Activated CD4-positive, alpha-beta T cell treated with anti-CD3 and anti-CD28 coated beads, Interleukin-2, amount 10 ng/mL, durations not matched to agents 24 days and 14 days (primary cell): Measurements from ENCODE around the gene FBXO41. TPM values are rescaled to one million over a fixed set of nuclear protein-coding genes. Genes with fewer than 3 reads are reported as not detected.

Experiments
- DNase-seq: peaks from one replicate; pipeline ENCODE4 v3.0.0; 2022
- H3K27ac Mint-ChIP-seq: one replicate; pipeline ENCODE4 v1.8.0; 2022; ENCODE audit warnings: mild to moderate bottlenecking, mixed read lengths
- H3K27me3 Mint-ChIP-seq: one replicate; pipeline ENCODE4 v1.8.0; 2022; ENCODE audit warnings: mixed read lengths
- H3K36me3 Mint-ChIP-seq: one replicate; pipeline ENCODE4 v1.8.0; 2022; ENCODE audit warnings: low read depth, mild to moderate bottlenecking, mixed read lengths
- H3K4me1 Mint-ChIP-seq: one replicate; pipeline ENCODE4 v1.8.0; 2021; ENCODE audit warnings: mixed read lengths
- H3K4me3 Mint-ChIP-seq: one replicate; pipeline ENCODE4 v1.8.0; 2022; ENCODE audit warnings: mild to moderate bottlenecking, moderate library complexity, mixed read lengths
- H3K9me3 Mint-ChIP-seq: one replicate; pipeline ENCODE4 v1.8.0; 2021; ENCODE audit warnings: mixed read lengths
- intact Hi-C: fragments of 100-400 bp; cut with micrococcal nuclease; formaldehyde crosslinking; loops from one replicate; pipeline ENCODE4 v1.15.1; 2023
- total RNA-seq: library from RNA; stranded (reverse); gene quantifications from 2 replicates; pipeline ENCODE4 v1.2.3, GENCODE V29; 2022

Gene FBXO41
- total RNA-seq, 1 donor from 2014 or later = 33.8 TPM

GRCh38 chr2:73235315-73236028, 48.8 kb downstream of the FBXO41 start:
- DNase-seq = no peak
- H3K27me3 Mint-ChIP-seq = no peaks in the 10 kb centered on the region
- H3K4me3 Mint-ChIP-seq = peak overlapping the region; percentile 94
- peaks cover 35% of the 10 kb centered on the region for H3K36me3 Mint-ChIP-seq
- peaks cover 46% of the 10 kb centered on the region for H3K4me1 Mint-ChIP-seq
- intact Hi-C loops = loop anchor here (2.0 kb wide), 1 partner anchor 963 kb away; the partner anchor contains the start of gene MTHFD2
- no peaks in the 10 kb centered on the region for H3K9me3 Mint-ChIP-seq
- H3K27ac Mint-ChIP-seq = peak overlapping the region; percentile 95

DNA sequence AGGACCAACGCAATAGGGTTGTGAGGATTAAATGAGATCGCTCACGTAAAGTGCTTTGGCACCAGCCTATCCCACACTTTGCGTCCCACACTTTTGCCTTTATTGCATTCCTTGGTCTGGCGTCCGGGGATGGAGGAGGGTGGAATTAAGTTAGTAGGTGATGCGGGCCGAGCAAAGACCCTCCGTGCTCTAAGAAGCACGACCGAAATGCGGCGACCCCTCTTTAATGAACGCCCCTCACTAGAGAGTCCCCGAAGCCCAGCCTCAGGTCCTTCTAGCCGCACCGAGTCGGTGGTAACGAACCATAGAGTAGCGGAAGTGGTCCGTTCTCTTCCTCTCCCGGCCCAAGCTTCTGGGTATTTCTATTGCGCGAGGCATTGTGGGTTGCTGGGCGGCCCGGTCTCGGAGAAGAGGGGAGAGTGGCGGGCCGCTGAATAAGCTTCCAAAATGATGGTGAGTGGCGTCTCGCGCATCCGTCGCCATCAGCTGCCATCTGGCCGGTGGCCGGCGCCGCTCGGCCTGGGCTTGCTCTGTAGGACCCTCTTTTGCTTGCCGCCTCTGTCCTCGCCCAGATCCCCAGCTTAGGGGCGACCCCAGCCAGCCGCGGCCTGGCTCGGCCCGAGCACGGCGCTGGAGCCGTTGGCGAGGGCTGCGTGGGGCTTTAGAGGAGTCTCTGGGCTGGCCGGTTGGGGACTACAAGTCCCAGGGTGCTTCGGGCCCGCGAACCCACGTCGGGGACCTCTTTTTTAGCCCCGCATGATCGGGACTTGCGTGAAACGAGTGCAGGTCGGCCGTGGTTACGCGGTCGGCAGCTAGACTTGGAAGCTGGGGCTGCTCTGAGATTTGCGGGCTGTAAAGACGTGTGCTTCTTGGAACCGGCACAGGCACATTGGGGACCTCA, 50.1 kb downstream of the FBXO41 start, which contains the start of gene CCT7:
Gene CCT7, plus strand, starts transcription at position 377 of the 901 bp plus-strand sequence. Its CDS starts 71 bp downstream, at position 448.
- Mint-ChIP-seq H3K36me3 (peaks cover 31% of the 10 kb centered on the region), H3K4me3 (peak within 1 kb of the TSS; percentile 94), H3K27ac (peak within 1 kb of the TSS; percentile 95), H3K9me3 (no peaks in the 10 kb centered on the region), H3K27me3 (no peaks in the 10 kb centered on the region), H3K4me1 (peaks cover 40% of the 10 kb centered on the region)
- DNase-seq = peak; percentile 96
- intact Hi-C loops = loop anchor here (1.0 to 5.0 kb wide), 10 partner anchors 20 to 1223 kb away; partner anchors contain the start of genes ALMS1, EGR4, FBXO41 and INO80B

DNA sequence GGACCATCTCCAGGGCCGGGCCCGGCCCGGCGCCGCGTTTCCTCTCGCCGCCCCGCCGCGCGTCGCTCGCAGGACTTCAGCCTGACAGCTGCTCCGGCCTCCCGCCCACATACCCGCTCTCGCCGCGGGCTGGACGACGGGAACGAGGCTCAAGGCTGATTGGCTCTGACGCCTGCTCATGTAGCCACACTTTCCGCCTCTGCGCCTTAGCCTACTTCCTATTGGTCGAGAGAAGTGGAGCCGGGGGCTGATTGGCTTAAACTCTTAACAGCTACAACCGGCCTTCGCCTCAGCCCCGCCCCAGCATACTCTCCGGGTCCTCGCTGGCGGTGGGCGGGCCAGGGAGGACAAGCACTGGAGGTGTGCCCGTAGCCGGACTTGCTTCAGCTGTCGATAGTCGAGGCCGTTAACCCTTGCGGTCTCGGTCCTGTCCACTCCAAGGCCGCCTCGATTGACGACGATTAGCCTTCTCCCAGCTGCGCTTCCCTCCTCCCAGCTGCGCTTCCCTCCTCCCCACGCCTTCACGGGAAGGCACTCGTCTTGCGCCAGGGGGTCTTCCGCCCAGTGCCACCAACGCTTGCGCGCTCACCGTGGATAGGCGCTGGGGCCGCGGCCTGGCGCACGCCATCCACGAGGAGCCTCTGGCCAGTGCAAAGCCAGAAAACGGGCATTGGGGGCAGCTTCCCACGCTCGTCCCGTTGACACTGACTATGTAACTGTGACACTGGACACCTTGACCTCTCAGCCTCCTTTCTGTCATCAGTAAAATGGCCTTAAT, 50.9 kb downstream of the FBXO41 start, which contains the start of gene PRADC1:
Gene PRADC1, minus strand, starts transcription at position 86 of the 778 bp plus-strand sequence. Its CDS starts 79 bp downstream, at position 7.
- Mint-ChIP-seq H3K27ac (peak within 1 kb of the TSS; percentile 95), H3K4me3 (peak within 1 kb of the TSS; percentile 94), H3K27me3 (no peaks in the 10 kb centered on the region), H3K36me3 (peaks cover 31% of the 10 kb centered on the region), H3K9me3 (no peaks in the 10 kb centered on the region), H3K4me1 (peaks cover 36% of the 10 kb centered on the region)
- DNase-seq = peak; percentile 99
- intact Hi-C loops = loop anchor here (1.0 to 5.0 kb wide), 5 partner anchors 19 to 1224 kb away; partner anchors contain the start of genes INO80B, RAB11FIP5, SMYD5 and TPRKB

DNA sequence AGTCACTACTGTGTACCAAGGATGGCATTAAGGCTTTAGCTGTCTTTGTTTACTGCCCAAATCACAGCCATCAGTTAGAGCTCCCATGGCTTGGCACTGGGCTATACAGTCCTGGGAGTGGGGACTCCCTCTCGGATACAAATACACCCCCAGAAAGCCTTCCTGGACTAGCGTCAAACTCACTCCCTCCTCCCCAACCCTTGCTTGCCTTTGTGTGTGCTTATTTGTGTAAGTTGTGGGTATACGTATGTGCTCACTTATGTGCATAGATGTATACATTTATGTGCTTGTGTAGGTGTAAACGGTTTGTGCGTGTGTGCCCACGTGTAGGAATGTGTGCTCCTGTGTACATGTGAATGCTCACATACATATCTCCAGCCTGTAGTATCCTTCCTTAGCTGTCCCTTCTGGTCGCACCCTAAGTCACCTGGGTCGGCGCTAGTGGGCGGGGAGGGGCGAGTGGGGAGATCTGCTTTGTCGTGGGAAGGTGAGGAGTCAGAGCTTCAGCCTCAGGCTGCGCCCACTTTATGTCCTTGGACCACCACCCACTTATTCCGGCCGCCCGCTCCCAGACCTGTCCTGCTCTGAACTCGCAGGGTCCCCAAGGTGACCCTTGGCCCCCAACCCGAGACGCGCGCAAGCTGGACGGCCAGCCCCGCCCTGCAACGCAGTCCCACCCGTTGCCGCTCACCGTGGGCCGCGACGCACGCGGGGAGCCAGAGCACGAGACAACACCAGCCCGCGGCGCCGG, 51.7 kb downstream of the FBXO41 start:
- intact Hi-C loops = loop anchor here (1.0 to 5.0 kb wide), 5 partner anchors 18 to 1225 kb away; partner anchors contain the start of genes INO80B, RAB11FIP5, SMYD5 and TPRKB
- H3K27me3 Mint-ChIP-seq = no peaks in the 10 kb centered on the region
- peak overlapping the region; percentile 95 for H3K27ac Mint-ChIP-seq
- H3K4me1 Mint-ChIP-seq = peaks cover 33% of the 10 kb centered on the region
- DNase-seq = peak; percentile 62
- H3K36me3 Mint-ChIP-seq = peaks cover 29% of the 10 kb centered on the region
- no peaks in the 10 kb centered on the region for H3K9me3 Mint-ChIP-seq
- peak overlapping the region; percentile 94 for H3K4me3 Mint-ChIP-seq

- H3K36me3 Mint-ChIP-seq = peaks cover 15% of the 10 kb centered on the region
- H3K4me3 Mint-ChIP-seq = no peak overlapping the region
- DNase-seq = no peak
These were observed 55.6 kb downstream of the FBXO41 start for GRCh38 chr2:73228631-73229030.

DNA sequence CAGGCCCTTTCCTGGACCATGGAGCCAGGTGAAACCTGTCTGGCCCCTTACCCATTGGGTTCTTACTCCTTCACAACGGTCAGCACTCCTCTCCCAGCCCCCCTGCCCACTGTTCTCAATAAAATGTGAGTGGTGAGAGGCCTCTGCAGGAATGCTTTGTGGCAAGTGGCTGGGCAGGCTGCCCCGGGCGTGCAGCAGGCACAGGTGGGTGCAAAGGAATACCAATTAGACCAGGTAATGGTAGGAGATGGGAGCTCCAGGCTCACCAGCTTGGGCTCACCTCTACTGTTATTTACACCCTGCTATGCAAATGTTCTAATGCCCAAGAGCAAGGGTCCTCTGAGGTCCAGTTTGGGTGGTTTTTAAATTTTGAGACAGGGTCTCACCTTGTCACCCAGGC, 57.2 kb downstream of the FBXO41 start:
- no peaks in the 10 kb centered on the region for H3K27me3 Mint-ChIP-seq
- no peaks in the 10 kb centered on the region for H3K9me3 Mint-ChIP-seq
- no peak overlapping the region for H3K4me3 Mint-ChIP-seq
- DNase-seq = no peak
- peaks cover 22% of the 10 kb centered on the region for H3K36me3 Mint-ChIP-seq
- no peak overlapping the region for H3K27ac Mint-ChIP-seq
- peaks cover 11% of the 10 kb centered on the region for H3K4me1 Mint-ChIP-seq
- intact Hi-C loops = no loop called here

More at GRCh38 chr2:73228631-73229030, 55.6 kb downstream of the FBXO41 start:
- H3K27me3 Mint-ChIP-seq = no peaks in the 10 kb centered on the region
- H3K4me1 Mint-ChIP-seq = peaks cover 17% of the 10 kb centered on the region
- no peak overlapping the region for H3K27ac Mint-ChIP-seq
- no peaks in the 10 kb centered on the region for H3K9me3 Mint-ChIP-seq
- intact Hi-C loops = no loop called here

DNA sequence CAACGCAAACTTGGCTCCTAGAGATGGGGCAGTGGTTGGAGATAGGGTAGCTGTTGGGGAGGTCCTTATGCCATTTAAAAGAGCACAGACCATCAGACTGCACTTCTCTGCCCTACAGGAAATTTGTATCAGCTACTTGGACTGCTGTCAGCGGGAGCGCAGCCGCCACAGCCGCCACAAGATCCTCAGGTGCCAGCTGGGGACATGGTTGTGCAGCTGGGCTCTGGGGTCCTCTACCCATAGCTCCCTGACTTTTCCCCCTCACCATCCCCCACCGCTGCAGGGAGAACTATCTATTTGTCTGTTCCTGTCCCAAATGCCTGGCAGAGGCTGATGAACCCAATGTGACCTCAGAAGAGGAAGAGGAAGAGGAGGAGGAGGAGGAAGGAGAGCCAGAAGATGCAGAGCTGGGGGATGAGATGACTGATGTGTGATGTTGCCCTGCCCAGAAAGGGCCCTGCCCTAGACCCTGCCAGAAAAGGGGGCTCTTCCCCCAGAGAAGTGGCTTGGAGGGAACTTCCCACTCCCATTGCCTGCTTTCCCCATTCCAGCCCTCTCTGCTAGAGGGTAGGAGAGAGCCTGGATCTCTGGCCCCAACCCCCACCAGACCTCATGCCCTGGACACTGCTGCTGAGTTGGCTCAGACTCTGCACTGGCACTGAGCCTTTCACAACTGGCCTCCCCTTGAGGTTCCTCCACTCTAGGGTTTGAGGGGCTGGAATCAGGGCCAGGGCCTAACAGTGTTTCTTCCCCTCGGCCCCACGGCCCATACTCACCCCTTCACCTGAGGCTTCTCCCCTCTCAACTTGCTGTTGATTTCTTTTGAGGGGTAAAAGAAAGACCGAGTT, 58.5 kb downstream of the FBXO41 start:
- intact Hi-C loops = no loop called here
- Mint-ChIP-seq H3K36me3 (peaks cover 32% of the 10 kb centered on the region), H3K27me3 (no peaks in the 10 kb centered on the region), H3K9me3 (no peaks in the 10 kb centered on the region), H3K4me3 (no peak overlapping the region), H3K27ac (no peak overlapping the region), H3K4me1 (peaks cover 6% of the 10 kb centered on the region)
- DNase-seq = no peak

DNA sequence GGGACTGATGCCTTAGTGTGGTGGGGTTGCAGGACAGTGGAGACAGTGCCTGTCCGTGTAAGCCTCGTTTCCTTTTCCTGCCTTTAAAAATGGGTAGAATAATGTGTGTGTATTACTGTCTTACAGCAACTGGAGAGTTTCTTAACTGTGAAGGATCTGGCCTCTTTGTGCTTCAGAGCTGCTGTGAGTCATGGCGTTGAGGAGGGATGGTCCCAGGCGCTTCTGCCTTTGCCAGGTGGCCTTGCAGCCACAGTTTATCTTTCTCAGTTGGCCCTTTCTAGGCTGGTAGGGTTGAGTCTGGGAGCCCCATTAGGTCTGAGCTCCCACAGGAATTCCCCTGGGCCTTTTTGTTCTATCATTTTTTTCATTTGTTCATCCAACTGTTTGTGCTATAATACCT, 60.5 kb downstream of the FBXO41 start:
- Mint-ChIP-seq H3K36me3 (peaks cover 33% of the 10 kb centered on the region), H3K9me3 (no peaks in the 10 kb centered on the region), H3K27me3 (no peaks in the 10 kb centered on the region), H3K4me3 (no peak overlapping the region), H3K4me1 (peaks cover 5% of the 10 kb centered on the region), H3K27ac (no peak overlapping the region)
- intact Hi-C loops = no loop called here
- DNase-seq = no peak

GRCh38 chr2:73218298-73218697, 66.0 kb downstream of the FBXO41 start:
- Mint-ChIP-seq H3K4me1 (peaks cover 19% of the 10 kb centered on the region), H3K36me3 (peaks cover 18% of the 10 kb centered on the region), H3K27ac (no peak overlapping the region), H3K4me3 (no peak overlapping the region), H3K9me3 (no peaks in the 10 kb centered on the region), H3K27me3 (no peaks in the 10 kb centered on the region)
- intact Hi-C loops = no loop called here
- DNase-seq = no peak

GRCh38 chr2:73217826-73218225, 66.5 kb downstream of the FBXO41 start:
- no peak for DNase-seq
- H3K27ac Mint-ChIP-seq = no peak overlapping the region
- peaks cover 20% of the 10 kb centered on the region for H3K4me1 Mint-ChIP-seq
- peaks cover 16% of the 10 kb centered on the region for H3K36me3 Mint-ChIP-seq
- no peak overlapping the region for H3K4me3 Mint-ChIP-seq
- H3K27me3 Mint-ChIP-seq = no peaks in the 10 kb centered on the region
- intact Hi-C loops = no loop called here
- no peaks in the 10 kb centered on the region for H3K9me3 Mint-ChIP-seq

GRCh38 chr2:73217160-73217559, 67.1 kb downstream of the FBXO41 start:
- Mint-ChIP-seq H3K9me3 (no peaks in the 10 kb centered on the region), H3K36me3 (peaks cover 14% of the 10 kb centered on the region), H3K27ac (no peak overlapping the region), H3K4me3 (no peak overlapping the region), H3K27me3 (no peaks in the 10 kb centered on the region), H3K4me1 (peaks cover 22% of the 10 kb centered on the region)
- no peak for DNase-seq
- intact Hi-C loops = no loop called here

- intact Hi-C loops = no loop called here
- peak overlapping the region; percentile 91 for H3K4me3 Mint-ChIP-seq
- H3K4me1 Mint-ChIP-seq = peaks cover 22% of the 10 kb centered on the region
- no peak for DNase-seq
- H3K27me3 Mint-ChIP-seq = no peaks in the 10 kb centered on the region
- H3K36me3 Mint-ChIP-seq = peaks cover 3% of the 10 kb centered on the region
- H3K9me3 Mint-ChIP-seq = no peaks in the 10 kb centered on the region
- peak overlapping the region; percentile 42 for H3K27ac Mint-ChIP-seq
These were observed 69.0 kb downstream of the FBXO41 start for GRCh38 chr2:73215254-73215653.
